Parathyroid adenoma (tissue), 2 donors: ENCODE data around the gene KCNQ1OT1.

Experiments
- H2AFZ ChIP-seq: fragments of 300-600 bp; sonication (generic); one replicate; pipeline ENCODE4 v1.7.0; 2017; ENCODE audit warnings: antibody characterized with exemption, mild to moderate bottlenecking
- H3K27ac ChIP-seq: fragments of 300-600 bp; sonication (generic); one replicate; pipeline ENCODE4 v1.7.0; 2017
- H3K27me3 ChIP-seq: fragments of 300-600 bp; sonication (generic); one replicate; pipeline ENCODE4 v1.7.0; 2017; ENCODE audit warnings: low read length; ENCODE audit not compliant: control insufficient read depth, insufficient read depth
- H3K36me3 ChIP-seq: fragments of 300-600 bp; sonication (generic); one replicate; pipeline ENCODE4 v1.7.0; 2017; ENCODE audit warnings: low read length; ENCODE audit not compliant: control insufficient read depth, insufficient read depth
- H3K4me1 ChIP-seq: fragments of 300-600 bp; sonication (generic); one replicate; pipeline ENCODE4 v1.7.0; 2017; ENCODE audit warnings: control low read depth
- H3K4me2 ChIP-seq: fragments of 300-600 bp; sonication (generic); one replicate; pipeline ENCODE4 v1.7.0; 2017; ENCODE audit warnings: low read length
- H3K4me3 ChIP-seq: fragments of 300-600 bp; sonication (generic); one replicate; pipeline ENCODE4 v1.7.0; 2017; ENCODE audit warnings: low read depth, low read length
- H3K79me2 ChIP-seq: fragments of 300-600 bp; sonication (generic); one replicate; pipeline ENCODE4 v1.7.0; 2017; ENCODE audit warnings: control low read depth
- H3K9ac ChIP-seq: fragments of 300-600 bp; sonication (generic); one replicate; pipeline ENCODE4 v1.7.0; 2017; ENCODE audit warnings: mild to moderate bottlenecking
- H3K9me3 ChIP-seq: fragments of 300-600 bp; sonication (generic); one replicate; pipeline ENCODE4 v1.7.0; 2017; ENCODE audit warnings: low read length; ENCODE audit not compliant: control insufficient read depth
- TF ChIP-seq, protein P1 (sequence below): fragments of 300-600 bp; sonication (generic); IDR thresholded peaks from one replicate; pipeline ENCODE4 v1.7.0; 2017; ENCODE audit warnings: antibody characterized with exemption, mild to moderate bottlenecking
- donor health status: primary hyperparathyroidism.

The KCNQ1OT1 gene

DNA sequence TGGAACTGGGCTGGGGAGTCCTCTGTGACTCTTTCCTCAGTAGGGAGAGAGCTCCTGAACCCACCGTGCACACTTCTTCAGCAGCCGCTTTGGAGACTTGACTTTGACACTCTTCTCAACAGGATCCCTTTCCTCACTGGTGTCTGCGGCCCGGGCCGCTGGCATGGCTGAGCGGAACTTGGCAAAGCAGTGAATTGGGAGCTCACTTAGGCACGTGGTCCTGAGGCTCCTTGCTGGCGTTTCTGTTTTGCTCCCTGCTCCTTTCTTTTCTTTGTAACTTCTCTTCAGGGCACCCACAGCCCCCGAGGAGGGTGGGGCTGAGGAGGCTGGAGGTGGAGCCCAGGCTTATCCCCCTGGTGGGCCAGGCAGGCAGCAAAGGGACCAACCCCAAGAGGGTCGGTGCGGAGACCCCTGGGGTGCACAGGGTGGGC, 8.4 kb upstream of the KCNQ1OT1 start:
- H3K27ac ChIP-seq, result no peak overlapping the region
- H3K9ac ChIP-seq, result no peak overlapping the region
- no peaks in the 10 kb centered on the region for H3K9me3 ChIP-seq
- H3K4me2 ChIP-seq, result no peak overlapping the region
- H3K79me2 ChIP-seq, result no peaks in the 10 kb centered on the region
- no peaks in the 10 kb centered on the region for H3K27me3 ChIP-seq
- H3K36me3 ChIP-seq, result no peaks in the 10 kb centered on the region
- TF ChIP-seq, protein P1, sequence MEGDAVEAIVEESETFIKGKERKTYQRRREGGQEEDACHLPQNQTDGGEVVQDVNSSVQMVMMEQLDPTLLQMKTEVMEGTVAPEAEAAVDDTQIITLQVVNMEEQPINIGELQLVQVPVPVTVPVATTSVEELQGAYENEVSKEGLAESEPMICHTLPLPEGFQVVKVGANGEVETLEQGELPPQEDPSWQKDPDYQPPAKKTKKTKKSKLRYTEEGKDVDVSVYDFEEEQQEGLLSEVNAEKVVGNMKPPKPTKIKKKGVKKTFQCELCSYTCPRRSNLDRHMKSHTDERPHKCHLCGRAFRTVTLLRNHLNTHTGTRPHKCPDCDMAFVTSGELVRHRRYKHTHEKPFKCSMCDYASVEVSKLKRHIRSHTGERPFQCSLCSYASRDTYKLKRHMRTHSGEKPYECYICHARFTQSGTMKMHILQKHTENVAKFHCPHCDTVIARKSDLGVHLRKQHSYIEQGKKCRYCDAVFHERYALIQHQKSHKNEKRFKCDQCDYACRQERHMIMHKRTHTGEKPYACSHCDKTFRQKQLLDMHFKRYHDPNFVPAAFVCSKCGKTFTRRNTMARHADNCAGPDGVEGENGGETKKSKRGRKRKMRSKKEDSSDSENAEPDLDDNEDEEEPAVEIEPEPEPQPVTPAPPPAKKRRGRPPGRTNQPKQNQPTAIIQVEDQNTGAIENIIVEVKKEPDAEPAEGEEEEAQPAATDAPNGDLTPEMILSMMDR, result no peak
- no peak overlapping the region for H2AFZ ChIP-seq
- no peak overlapping the region for H3K4me3 ChIP-seq
- no peaks in the 10 kb centered on the region for H3K4me1 ChIP-seq

DNA sequence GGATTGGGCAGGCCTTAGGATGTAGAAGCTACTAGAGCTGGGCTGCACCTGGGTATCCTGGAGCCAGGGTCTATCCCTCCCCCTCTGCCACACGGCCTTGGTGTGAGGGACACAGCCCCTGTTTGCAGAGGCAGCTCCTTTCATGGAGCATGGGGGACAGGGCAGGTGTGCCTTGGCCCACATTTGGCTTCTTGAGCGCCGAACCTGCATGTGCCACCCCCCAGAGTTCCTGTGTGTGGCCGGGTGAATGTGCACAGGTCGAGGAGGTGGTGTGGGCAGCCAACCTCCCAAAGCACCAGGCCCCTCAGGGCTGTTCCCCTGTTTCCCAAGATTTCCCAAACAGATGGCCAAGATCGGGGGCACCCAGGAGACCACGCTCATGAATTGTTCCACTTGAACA, 7.9 kb upstream of the KCNQ1OT1 start:
- Histone ChIP-seq H3K27ac (no peak overlapping the region), H3K4me2 (no peak overlapping the region), H3K79me2 (no peaks in the 10 kb centered on the region), H3K9ac (no peak overlapping the region), H3K27me3 (no peaks in the 10 kb centered on the region), H3K9me3 (no peaks in the 10 kb centered on the region), H3K36me3 (no peaks in the 10 kb centered on the region), H3K4me3 (no peak overlapping the region), H2AFZ (no peak overlapping the region), H3K4me1 (no peaks in the 10 kb centered on the region)
- TF ChIP-seq, protein P1, result no peak

DNA sequence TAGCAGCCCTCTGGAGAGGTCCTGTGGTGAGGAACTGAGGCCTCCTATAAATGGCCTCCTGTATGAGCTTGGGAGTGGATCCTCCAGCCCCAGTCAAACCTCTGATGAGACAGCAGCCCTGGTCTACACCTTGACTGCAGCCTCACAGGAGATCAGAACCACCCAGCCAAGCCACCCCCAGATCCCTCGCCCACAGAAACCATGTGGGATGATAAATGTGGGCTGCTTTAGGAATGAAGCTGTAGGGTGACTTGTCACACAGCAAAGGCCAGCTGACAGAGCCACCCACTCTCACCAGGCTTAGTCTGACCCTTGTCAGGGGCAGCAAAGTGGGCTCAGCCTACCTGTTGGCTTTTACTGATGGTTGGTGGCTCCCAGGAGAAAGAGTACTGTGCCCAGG, 6.5 kb upstream of the KCNQ1OT1 start:
- Histone ChIP-seq H3K4me3 (no peak overlapping the region), H3K27me3 (no peaks in the 10 kb centered on the region), H3K9me3 (no peaks in the 10 kb centered on the region), H3K36me3 (no peaks in the 10 kb centered on the region), H3K79me2 (no peaks in the 10 kb centered on the region), H3K27ac (no peak overlapping the region), H2AFZ (no peak overlapping the region), H3K4me2 (no peak overlapping the region), H3K9ac (no peak overlapping the region), H3K4me1 (no peaks in the 10 kb centered on the region)
- TF ChIP-seq, protein P1, result no peak

DNA sequence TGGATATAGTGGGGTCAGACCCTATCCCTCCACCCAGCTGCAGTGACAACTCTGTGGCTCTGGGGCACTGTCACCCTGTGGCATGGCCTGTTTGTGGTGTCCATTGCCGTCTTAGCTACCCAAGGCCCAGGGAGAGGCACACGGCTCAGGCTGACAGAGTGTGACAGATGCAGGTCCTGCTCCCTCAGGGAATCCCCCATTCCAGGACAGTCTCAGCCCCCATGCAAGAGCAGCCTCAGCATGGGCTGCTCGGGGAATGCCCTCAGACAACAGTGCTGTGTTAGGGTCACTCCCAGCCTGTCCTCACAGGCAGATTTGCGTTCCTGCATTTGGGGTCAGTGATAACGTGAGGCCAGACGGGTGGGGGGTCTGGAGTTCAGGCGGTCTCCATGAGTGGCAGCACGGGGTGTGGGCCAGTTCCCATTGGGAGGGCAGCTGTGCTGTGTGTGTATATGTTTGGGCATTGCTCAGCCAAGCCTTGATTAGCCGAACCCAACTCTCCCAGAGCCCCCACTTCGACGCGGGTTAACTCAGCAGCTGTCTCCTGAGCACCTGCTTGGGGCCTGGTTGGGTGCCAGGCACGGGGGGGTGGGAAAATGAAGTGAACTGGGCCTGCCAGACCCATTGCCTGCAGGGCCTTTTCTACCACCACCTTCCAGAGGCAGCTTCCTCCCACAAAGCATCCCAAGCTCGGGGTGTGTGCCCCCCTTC, 5.3 kb upstream of the KCNQ1OT1 start:
- Histone ChIP-seq H3K36me3 (no peaks in the 10 kb centered on the region), H3K9ac (no peak overlapping the region), H3K4me3 (no peak overlapping the region), H3K27ac (no peak overlapping the region), H3K9me3 (no peaks in the 10 kb centered on the region), H2AFZ (no peak overlapping the region), H3K79me2 (no peaks in the 10 kb centered on the region), H3K27me3 (no peaks in the 10 kb centered on the region), H3K4me1 (no peaks in the 10 kb centered on the region), H3K4me2 (no peak overlapping the region)
- TF ChIP-seq, protein P1, result no peak

DNA sequence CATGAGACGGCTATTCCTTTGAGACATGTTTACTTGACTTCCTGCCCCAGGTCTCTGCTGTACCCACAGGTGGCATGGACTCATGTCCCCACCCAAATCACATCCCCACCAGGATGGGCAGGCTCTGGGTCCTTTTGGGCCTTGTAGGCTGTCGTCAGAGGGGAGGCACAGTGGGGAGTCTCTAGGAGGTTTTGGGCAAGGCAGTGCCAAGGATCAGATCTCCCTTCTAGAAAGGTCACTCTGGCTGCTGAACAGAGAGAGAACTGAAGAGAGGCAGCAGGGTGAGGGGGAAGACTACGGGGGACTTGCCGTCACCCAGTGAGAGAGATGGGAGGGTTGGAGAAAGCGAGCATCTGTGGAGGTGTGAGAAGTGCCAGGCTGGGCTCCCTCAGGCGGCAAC, 4.6 kb upstream of the KCNQ1OT1 start:
- Histone ChIP-seq H3K36me3 (no peaks in the 10 kb centered on the region), H3K9ac (no peak overlapping the region), H3K4me1 (no peaks in the 10 kb centered on the region), H3K79me2 (no peaks in the 10 kb centered on the region), H3K9me3 (no peaks in the 10 kb centered on the region), H2AFZ (no peak overlapping the region), H3K27me3 (no peaks in the 10 kb centered on the region), H3K4me3 (no peak overlapping the region), H3K27ac (no peak overlapping the region), H3K4me2 (no peak overlapping the region)
- TF ChIP-seq, protein P1, result no peak
